ENCODE measurements around the gene ACBD6.

- no peak for TF ChIP-seq CTCF (conservative IDR thresholded peaks at IDR 0.05; ENCODE audit: low read depth, low read length)
- no peak for TF ChIP-seq RAD21 (IDR thresholded peaks at IDR 0.05; ENCODE audit: low read length)
- TF ChIP-seq POLR2A (IDR thresholded peaks at IDR 0.05; ENCODE audit: low read depth, low read length): no peak
- TF ChIP-seq CHD1 (IDR thresholded peaks at IDR 0.05; ENCODE audit: low read depth, low read length): no peak
- no peak for TF ChIP-seq USF2 (IDR thresholded peaks at IDR 0.05; ENCODE audit: low read depth, low read length)
- no peak for TF ChIP-seq CEBPB (IDR thresholded peaks at IDR 0.05; ENCODE audit: low read depth, low read length)
- no peak for TF ChIP-seq RCOR1 (IDR thresholded peaks at IDR 0.05; ENCODE audit: insufficient replicate concordance, low read length)
- no peak for TF ChIP-seq ELK1 (IDR thresholded peaks at IDR 0.05; ENCODE audit: borderline replicate concordance, low read depth, low read length)
- no peak for TF ChIP-seq BHLHE40 (IDR thresholded peaks at IDR 0.05; ENCODE audit: low read depth, low read length)
- TF ChIP-seq MAZ (IDR thresholded peaks at IDR 0.05; ENCODE audit: borderline replicate concordance, low read depth, low read length): no peak
- TF ChIP-seq FOS (IDR thresholded peaks at IDR 0.05; ENCODE audit: low read depth, low read length): no peak
- TF ChIP-seq MXI1 (IDR thresholded peaks at IDR 0.05; ENCODE audit: borderline replicate concordance, low read depth, low read length): no peak
- no peak for TF ChIP-seq RFX5 (IDR thresholded peaks at IDR 0.05; ENCODE audit: low read depth, low read length)
Observed at GRCh38 chr1:180532854-180533253, 30.5 kb upstream of the ACBD6 start.
